GM06990 (cell line): ENCODE measurements around the gene CCSER1.
"Not testable (repeated sequence)": the region's sequence is repeated elsewhere in the genome, so short reads cannot be mapped to it uniquely, and the experiment has no call there.

Experiments
- DNase-seq: peaks from one replicate; pipeline ENCODE4 v3.0.0-alpha.2; 2011; ENCODE audit not compliant: insufficient read length; ENCODE audit errors: extremely low read depth
- H3K27me3 ChIP-seq: replicated peaks from 2 replicates; pipeline ENCODE4 v1.6.0; 2011; ENCODE audit warnings: low read length; ENCODE audit not compliant: control insufficient read depth, insufficient read depth
- H3K36me3 ChIP-seq: 2 replicates; pipeline ENCODE4 v1.5.1; 2011; ENCODE audit warnings: low read length; ENCODE audit not compliant: control insufficient read depth, insufficient read depth
- H3K4me3 ChIP-seq: replicated peaks from 2 replicates; pipeline ENCODE4 v1.5.1; 2011; ENCODE audit warnings: low read depth, mild to moderate bottlenecking, control low read depth, low read length
- TF ChIP-seq, protein P1 (sequence below): IDR thresholded peaks from 2 replicates; pipeline ENCODE4 v1.5.1; 2011; ENCODE audit warnings: low read length, control low read depth, mild to moderate bottlenecking, inconsistent platforms; ENCODE audit not compliant: insufficient read depth, poor library complexity, severe bottlenecking

CCSER1 gene

DNA sequence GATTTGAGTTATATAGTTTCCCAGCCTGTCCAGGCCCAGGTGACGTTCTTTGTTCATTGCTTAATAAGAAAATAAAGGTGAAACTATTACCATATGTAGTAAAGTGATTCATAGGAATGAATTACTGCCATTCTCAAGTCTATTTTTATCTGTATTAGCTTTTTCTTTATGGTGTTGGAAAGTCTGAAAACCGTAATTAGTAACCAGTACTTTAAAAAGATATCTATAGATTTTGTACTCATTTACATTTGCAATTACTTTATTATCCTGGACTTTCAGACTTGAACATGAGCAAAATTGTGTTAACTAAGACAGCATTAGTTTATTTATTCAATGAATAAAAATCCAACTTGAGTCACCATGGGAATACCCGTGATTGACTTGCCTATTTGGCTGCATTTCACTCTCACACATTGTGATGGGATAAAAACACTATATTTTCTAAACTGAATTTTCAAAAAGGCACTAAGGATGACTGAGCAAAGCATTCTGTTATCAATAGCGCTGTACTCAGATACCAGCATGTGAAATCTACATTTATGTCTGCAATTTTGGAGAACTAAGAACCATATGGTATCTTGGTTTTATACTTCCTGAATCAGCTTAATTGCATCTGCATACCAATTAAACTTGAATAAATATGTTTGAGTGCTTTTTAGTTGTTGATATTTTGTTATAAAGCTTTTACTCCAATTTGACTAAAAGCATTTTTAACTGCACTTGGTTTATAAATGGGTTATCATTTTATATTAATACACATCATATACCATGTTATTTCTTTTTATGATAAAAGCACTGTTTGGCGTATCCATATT, 154.6 kb downstream of the CCSER1 start:
- DNase-seq: no peak
- TF ChIP-seq, protein P1, sequence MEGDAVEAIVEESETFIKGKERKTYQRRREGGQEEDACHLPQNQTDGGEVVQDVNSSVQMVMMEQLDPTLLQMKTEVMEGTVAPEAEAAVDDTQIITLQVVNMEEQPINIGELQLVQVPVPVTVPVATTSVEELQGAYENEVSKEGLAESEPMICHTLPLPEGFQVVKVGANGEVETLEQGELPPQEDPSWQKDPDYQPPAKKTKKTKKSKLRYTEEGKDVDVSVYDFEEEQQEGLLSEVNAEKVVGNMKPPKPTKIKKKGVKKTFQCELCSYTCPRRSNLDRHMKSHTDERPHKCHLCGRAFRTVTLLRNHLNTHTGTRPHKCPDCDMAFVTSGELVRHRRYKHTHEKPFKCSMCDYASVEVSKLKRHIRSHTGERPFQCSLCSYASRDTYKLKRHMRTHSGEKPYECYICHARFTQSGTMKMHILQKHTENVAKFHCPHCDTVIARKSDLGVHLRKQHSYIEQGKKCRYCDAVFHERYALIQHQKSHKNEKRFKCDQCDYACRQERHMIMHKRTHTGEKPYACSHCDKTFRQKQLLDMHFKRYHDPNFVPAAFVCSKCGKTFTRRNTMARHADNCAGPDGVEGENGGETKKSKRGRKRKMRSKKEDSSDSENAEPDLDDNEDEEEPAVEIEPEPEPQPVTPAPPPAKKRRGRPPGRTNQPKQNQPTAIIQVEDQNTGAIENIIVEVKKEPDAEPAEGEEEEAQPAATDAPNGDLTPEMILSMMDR: no peak
- no peaks in the 10 kb centered on the region for H3K36me3 ChIP-seq
- H3K4me3 ChIP-seq: no peak overlapping the region
- no peaks in the 10 kb centered on the region for H3K27me3 ChIP-seq

DNA sequence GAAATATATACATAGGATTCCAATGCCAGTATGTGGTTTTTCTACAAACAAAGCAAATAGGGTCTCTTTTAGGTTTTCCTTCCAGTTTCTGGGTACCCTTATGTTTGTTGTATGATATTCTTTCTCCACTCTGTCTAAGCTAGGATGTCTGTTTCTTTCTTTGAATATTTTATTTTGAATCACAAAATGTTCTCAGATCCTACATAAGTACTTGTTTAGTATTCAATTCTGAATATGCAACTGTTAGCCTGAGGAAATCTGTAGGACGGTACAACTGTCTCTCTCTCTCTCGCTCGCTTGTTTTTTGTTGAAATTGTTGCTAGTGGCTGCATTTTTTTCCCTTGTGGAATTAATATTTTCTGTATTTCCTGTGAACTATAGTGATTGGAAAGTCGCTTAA, 163.2 kb downstream of the CCSER1 start:
- Histone ChIP-seq H3K27me3 (no peaks in the 10 kb centered on the region), H3K36me3 (no peaks in the 10 kb centered on the region), H3K4me3 (no peak overlapping the region)
- TF ChIP-seq, protein P1: no peak
- DNase-seq: no peak

DNA sequence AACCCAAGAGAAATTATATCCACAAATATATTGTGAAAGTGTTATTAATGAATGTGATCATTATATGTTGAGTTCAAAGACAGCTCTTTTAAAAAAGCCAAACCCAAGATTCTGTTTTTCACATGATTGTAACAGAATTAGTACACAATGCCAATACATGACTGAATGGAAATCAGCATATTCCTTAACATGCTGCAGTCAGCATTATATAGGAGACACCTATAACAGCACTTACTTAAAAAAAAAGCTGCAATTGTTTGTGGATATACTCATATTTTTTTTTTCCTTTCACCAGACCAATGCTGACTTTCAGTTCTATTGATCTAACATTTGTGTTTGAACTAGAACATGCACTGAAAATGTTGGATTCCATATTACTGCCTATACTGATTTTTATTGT, 165.2 kb downstream of the CCSER1 start:
- Histone ChIP-seq H3K27me3 (no peaks in the 10 kb centered on the region), H3K36me3 (no peaks in the 10 kb centered on the region), H3K4me3 (no peak overlapping the region)
- TF ChIP-seq, protein P1: no peak
- DNase-seq: no peak

DNA sequence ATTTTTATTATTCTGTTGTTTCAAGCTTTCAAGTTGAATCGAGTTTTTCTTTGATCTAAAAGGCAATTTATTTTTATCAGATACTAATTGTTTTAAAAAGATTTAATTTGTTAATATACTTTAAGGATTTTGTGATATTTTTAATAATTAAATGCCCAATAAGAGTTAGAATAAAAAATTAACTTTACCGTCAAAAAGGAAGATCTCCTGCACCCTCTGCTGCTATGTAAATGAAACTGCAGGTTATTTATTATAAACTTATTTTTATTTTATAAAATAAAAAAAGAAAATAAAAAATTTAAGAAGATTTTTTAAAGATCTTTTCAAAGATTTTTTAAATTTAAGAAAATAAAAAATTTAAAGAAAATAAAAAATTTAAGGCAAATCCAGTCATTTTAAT, 166.1 kb downstream of the CCSER1 start:
- H3K4me3 ChIP-seq: no peak overlapping the region
- no peaks in the 10 kb centered on the region for H3K36me3 ChIP-seq
- H3K27me3 ChIP-seq: no peaks in the 10 kb centered on the region
- no peak for DNase-seq
- TF ChIP-seq, protein P1: no peak

DNA sequence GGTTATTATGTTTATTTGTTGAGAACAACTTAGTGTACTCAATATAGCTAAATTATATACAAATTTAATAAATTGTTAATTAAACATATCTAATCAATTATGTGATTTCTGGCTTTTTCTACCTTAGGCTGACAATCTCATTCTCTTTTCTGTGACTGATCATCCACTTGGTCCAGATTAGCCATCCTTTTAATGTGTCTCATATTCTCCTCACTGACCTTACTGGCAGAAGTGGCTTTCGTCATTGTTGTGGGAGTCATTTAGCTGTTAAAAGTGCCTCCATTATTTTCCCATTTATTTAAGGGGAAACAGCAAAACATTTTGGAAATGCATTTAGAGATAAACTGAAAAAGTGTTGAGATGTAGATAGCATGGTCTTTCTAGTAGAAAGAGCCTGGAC, 172.2 kb downstream of the CCSER1 start:
- Histone ChIP-seq H3K4me3 (no peak overlapping the region), H3K27me3 (no peaks in the 10 kb centered on the region), H3K36me3 (no peaks in the 10 kb centered on the region)
- DNase-seq: no peak
- TF ChIP-seq, protein P1: no peak

DNA sequence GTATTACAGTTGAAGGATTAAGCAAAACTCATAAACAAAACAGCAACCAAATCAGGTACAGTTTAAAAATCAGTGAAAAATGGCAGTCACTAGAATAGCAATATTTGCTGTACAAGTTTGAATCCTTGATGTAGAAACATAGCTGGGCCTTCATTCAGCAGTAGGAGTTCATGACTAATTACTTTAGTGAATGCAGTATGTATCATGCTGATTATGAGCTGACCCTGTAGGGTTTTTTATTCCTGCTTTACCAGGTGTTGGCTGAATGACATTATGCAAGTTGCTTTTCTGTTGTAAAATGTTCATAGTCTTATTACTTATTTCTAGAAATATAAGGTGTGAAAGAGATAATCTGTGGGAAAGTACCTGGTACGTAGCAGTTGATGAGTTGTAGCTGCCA, 179.6 kb downstream of the CCSER1 start:
- Histone ChIP-seq H3K4me3 (no peak overlapping the region), H3K36me3 (no peaks in the 10 kb centered on the region), H3K27me3 (no peaks in the 10 kb centered on the region)
- TF ChIP-seq, protein P1: no peak
- no peak for DNase-seq

DNA sequence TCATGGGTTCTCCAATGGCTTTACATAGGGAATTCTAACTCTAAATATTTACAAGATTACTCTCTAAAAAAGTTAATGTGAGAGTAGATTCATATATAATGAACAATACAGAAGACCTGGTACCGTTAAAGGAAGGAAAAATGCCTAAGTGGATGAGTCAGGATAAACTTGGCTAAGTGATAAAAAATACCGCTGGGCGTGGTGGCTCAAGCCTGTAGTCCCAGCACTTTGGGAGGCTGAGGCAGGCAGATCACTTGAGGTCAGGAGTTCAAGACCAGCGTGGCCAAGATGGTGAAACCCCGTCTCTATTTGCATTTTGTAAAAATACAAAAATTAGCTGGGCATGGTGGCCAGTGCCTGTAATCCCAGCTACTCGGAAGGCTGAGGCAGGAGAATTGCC, 189.9 kb downstream of the CCSER1 start:
- H3K4me3 ChIP-seq, H3K36me3 ChIP-seq, H3K27me3 ChIP-seq, DNase-seq: not testable (repeated sequence)
